ENCODE results near the gene LGR6.
A peak's percentile ranks its signal among the peaks of the same experiment; 100 is the strongest.
"Not testable (repeated sequence)": the region's sequence is repeated elsewhere in the genome, so short reads cannot be mapped to it uniquely, and the experiment has no call there.

The LGR6 gene

DNA sequence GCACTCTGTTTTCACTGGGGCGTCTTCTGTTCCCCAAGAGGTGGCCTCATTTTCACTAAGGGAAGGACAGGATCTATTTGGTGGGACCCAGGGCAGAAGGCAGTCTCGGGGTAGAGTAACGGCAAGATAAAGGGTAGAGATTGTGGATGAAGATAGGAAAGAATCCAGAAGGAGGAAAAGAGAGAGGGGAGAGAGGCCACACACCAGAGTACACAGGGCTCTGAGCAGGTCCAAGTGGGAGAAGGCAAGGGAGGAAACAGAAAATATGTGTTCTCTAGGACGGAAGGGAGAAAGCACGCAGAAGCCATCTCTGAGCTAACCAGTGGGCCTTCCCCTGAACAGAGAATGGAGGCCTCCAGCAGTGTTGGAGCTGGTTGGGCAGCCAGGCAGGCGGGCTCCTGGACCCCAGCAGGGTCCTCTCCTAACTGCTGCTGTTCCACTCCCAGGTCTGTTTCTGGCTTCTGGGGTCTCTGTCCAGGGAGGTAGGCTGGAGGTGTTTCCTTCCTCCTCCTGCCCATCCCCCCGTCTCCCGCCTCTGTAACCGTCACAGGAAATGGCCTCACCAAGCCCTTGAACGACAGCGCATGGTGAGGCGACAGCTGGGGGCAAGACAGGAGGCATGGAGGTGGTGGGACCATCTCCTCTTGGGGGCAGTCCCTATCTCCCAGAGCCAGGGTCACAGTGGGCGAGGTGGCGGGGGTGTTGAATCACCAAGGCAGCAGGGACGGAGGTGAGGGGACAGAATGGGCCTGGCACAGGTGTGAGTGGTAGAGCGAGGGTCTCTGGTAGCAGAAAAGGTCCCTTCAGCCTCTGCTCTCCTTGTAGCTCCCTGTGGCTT lies 33.8 kb upstream of the LGR6 start:
- DNase-seq = peak; percentile 66 to 67

- DNase-seq = peak; percentile 80 to 85
Measured at GRCh38 chr1:202160377-202160940, 33.1 kb upstream of the LGR6 start, which contains the start of gene PTPN7. TSS of gene PTPN7 (minus strand) at chr1:202160602. CDS start at chr1:202159402, 1,200 bp downstream.

DNA sequence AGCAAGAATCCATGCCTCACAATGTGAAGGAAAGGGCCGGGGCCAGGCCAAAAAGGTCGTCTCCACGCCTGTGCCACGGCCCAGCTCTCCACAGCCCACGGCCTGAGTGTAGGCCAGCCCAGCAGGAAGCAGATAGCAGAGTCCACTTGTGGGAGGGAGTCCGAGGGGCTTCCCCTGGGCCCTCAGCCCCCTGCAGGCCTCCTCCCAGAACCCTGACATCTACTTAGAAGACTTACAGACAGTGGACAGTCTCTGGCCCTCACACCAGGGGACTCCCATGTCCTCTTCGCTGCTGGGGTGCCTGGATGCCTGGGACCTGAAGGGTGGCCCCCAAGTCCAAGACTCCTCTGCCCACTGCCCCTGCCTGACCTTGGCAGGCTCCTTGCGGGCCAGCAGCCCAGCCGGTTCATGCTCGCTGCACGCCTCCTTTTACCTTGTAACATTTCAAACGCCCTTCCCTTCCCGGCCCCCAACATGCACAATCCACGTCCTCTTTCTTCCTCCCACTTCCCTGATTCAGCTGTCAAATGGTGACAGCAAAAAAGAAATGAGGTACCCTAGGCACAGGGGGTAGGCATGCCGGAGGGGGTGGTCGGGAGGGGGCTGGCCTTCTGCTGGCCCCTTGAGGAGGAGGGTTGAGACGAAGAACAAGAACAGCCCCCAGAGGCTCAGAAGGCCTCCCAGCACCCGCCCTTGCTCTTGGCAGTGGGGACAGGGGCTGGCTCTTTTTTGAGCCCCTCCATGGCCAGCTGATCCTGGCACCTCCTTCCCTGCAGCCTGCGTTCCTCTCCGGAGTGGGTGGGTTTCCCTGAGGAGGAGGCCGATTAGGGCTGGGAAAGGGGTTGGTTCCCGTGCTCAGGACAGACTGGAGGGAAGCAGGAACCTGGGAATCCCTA lies 32.2 kb upstream of the LGR6 start:
- no peak for DNase-seq

DNA sequence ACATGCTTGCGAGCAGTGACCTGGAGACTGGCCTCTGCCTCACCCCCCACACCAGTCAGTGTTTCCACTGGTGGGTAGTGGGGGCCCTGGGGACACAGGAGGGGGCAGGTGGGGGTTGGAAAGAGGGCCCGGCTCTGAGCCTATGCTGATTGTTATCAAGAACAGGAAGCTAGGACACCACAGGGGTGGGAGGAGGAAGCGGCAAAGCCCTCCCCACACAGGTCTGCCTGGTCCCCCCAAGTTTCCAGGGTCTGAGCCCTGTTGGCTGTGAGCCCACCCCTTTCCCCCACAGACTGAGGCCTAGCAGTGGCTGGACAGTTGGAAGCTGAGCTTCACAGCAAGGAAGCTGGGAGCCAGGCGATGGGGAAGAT lies 31.6 kb upstream of the LGR6 start:
- peak; percentile 50 to 58 for DNase-seq

DNA sequence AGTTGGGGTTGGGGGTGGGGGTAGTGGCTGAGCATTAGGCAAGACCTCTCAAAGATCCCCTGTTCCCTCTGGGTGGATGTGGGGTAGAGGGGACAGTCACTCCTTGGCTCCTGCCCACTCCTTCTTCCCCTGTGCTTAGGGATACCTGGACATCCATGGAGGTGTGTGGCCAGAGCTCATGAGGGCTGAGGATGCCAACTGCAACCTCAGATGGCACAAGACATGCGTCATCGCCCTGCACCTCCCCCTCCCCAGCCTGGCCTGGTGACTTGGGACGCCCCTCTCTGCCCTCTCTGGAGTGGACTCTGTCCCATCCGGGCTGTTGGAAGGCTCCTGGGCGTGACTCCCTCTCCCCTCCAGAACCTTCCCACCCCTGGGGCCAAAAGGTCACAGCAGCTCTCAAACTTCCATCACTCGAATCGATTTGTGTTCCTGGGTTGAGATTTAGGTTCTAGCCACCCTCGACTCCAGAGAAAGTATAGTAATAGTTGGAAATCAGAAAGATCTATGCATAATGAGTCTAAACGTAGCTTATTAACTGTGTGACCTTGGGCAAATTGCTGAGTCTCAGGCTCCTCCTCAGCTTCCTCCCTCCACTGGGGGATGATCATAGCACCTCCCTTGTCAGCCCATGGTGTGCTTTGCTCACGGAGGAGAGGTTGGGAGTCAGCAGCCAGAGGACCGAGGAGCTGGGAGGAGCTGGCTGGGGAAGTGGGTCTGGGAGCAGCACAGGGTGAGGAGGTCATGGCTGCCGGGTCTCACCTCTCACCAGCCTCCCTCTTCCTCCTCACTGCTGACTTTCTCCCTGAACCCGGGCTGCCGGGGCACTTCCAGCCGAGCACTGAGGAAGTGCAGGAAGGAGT lies 30.9 kb upstream of the LGR6 start:
- DNase-seq = peak; percentile 18 to 37

GRCh38 chr1:202163281-202164270 lies 30.0 kb upstream of the LGR6 start:
- DNase-seq = no peak

GRCh38 chr1:202164271-202165037 lies 29.1 kb upstream of the LGR6 start:
- peak; percentile 82 for DNase-seq

GRCh38 chr1:202165267-202165941 lies 28.2 kb upstream of the LGR6 start:
- no peak for DNase-seq

- no peak for DNase-seq
Measured at GRCh38 chr1:202165942-202166843, 27.4 kb upstream of the LGR6 start.

DNA sequence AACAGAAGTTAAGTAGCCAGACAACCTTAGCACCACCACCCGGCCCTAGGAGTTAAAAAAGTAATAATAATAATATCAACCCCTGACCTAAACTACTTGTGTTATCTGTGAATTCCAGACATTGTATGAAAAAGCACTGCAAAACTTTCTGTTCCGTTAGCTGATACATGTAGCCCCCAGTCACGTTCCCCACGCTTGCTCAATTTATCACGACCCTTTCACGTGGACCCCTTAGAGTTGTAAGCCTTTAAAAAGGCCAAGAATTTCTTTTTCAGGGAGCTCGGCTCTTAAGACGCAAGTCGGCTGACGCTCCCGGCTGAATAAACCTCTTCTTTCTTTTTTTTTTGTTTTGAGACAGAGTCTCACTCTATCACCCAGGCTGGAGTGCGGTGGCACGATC lies 26.5 kb upstream of the LGR6 start:
- DNase-seq = not testable (repeated sequence)

DNA sequence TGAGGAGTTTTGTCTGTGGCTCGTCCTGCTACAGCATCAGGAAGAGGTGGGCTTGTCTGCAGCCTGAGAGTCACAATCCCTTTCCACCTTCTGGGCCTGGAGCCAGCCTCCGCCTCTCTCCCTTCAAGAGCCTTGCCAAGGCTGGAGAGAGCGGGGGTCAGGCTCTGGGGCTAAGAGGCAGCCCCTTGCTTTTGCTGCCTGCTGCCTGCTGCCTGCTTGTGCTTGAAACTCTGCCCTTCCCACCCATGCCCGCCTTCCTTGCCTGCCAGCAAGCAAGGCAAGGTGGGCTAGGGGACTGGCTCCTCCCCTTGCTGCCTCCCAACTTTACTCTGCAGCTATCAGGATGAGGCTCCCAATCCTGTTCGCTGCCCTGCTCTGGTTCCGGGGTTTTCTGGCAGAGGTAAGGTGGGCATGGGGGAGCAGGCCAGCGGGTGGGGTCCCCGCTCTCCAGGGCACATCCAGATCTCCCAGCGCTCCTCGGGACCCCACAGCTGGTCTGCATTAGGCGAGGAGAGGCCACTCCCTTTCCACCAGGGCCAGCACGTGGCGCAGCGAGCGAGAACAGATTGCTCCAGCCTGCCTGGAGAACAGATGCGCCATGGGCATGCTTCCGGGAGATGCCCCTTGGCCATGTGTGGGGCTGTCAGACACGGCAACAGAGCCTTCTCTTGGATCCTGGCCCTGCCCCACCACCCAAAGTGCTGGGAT lies 25.7 kb upstream of the LGR6 start:
- no peak for DNase-seq

DNA sequence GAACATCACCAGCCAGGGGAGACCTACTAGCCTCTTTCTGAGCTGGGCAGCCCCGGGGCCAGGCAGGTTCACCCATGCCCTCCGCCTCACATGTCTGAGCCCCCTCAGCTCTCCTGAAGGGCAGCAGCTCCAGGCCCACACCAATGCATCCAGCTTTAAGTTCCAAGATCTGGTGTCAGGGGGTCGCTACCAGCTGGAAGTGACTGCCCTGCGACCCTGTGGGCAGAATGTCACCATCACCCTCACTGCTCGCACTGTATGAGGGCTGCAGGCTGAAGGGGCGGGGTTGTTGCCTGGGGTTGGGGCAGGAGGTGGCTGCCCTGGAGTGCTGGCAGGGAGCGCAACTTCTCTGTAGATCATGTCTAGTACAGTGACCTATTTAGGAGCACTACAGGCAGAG lies 24.7 kb upstream of the LGR6 start:
- no peak for DNase-seq

DNA sequence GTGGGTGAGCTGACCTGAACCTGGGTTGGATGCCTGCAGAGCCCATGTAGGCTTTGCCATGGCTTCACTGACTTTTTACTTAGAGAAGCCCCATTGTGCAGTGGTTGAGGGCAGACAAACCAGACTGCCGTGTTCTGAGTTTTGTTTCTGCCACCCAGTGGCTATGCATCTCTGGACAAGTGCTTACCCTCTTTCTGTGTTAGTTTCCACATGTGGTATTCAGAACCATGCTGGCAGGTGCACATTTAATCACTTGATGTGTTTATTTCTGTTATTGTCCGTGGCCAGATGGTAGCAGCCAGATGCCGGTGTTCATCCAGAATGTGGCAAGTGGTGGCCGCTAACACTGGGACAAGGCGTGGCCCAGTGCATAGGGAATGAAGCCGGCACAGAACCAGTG lies 22.9 kb upstream of the LGR6 start:
- no peak for DNase-seq

GRCh38 chr1:202171292-202172014 lies 22.1 kb upstream of the LGR6 start:
- DNase-seq = no peak

DNA sequence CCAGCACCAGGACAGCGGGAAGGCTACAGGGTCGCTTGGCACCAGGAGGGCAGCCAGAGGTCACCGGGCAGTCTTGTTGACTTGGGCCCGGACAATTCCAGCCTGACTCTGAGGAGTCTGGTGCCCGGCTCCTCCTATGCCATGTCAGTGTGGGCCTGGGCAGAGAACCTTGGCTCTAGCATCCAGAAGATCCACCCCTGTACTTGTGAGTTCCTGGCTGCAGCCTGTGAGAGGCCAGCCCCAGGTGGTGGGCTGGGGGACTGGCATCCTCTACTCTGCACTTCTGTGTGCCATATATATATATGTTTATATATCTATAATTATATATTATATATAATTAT lies 21.6 kb upstream of the LGR6 start:
- no peak for DNase-seq

GRCh38 chr1:202173993-202174392 lies 19.6 kb upstream of the LGR6 start:
- no peak for DNase-seq

Measured in CD4-positive, alpha-beta T cell treated with Interleukin-1 beta for 1 hour (primary cell).